Fibroblast of lung (primary cell): Measurements from ENCODE around the gene LBH. TPM values are rescaled to one million over a fixed set of nuclear protein-coding genes. Genes with fewer than 3 reads are reported as not detected.

Source experiments
- DNase-seq, 2 donors: peaks; one replicate each; pipeline versions ENCODE4 v3.0.0 to v3.0.0-alpha.2; 2010; ENCODE audit warnings: low read depth in 2 of 2
- H2AFZ ChIP-seq: 2 replicates; pipeline ENCODE4 v1.5.1; 2012; ENCODE audit warnings: low read length, control low read depth, inconsistent platforms
- H3K27ac ChIP-seq: 2 replicates; pipeline ENCODE4 v1.5.1; 2011; ENCODE audit warnings: low read length, control low read depth; ENCODE audit not compliant: insufficient read depth
- H3K27me3 ChIP-seq: 2 replicates; pipeline ENCODE4 v1.5.1; 2011; ENCODE audit warnings: mild to moderate bottlenecking, low read length; ENCODE audit not compliant: control insufficient read depth, insufficient read depth
- H3K36me3 ChIP-seq: 2 replicates; pipeline ENCODE4 v1.5.1; 2011; ENCODE audit warnings: low read length; ENCODE audit not compliant: control insufficient read depth, insufficient read depth
- H3K4me1 ChIP-seq: 2 replicates; pipeline ENCODE4 v1.5.1; 2011; ENCODE audit warnings: low read length; ENCODE audit not compliant: control insufficient read depth, insufficient read depth; ENCODE audit errors: extremely low read depth
- H3K4me2 ChIP-seq: 2 replicates; pipeline ENCODE4 v1.5.1; 2011; ENCODE audit warnings: low read length, control low read depth; ENCODE audit not compliant: insufficient read depth; ENCODE audit errors: extremely low read depth
- H3K4me3 ChIP-seq, 4 experiments: fragments of 200-600 bp in 1 of 4; sonication (generic) in 1 of 4; replicated peaks in 1 of 4; 2 replicates each; pipeline ENCODE4 v1.5.1; 2011 to 2016; ENCODE audit warnings: low read length in 4 of 4, low read depth in 3 of 4, mild to moderate bottlenecking in 3 of 4, control low read depth in 2 of 4, inconsistent platforms in 1 of 4, mixed read lengths in 1 of 4; ENCODE audit not compliant: insufficient read depth in 1 of 4; ENCODE audit errors: control extremely low read depth in 1 of 4
- H3K79me2 ChIP-seq: 2 replicates; pipeline ENCODE4 v1.5.1; 2012; ENCODE audit warnings: mild to moderate bottlenecking, low read length, inconsistent platforms; ENCODE audit not compliant: control insufficient read depth, insufficient read depth
- H3K9ac ChIP-seq: 2 replicates; pipeline ENCODE4 v1.5.1; 2011; ENCODE audit warnings: mild to moderate bottlenecking, low read length, control low read depth; ENCODE audit not compliant: insufficient read depth
- H3K9me3 ChIP-seq: 2 replicates; pipeline ENCODE4 v1.5.1; 2012; ENCODE audit warnings: low read depth, low read length; ENCODE audit not compliant: control insufficient read depth, insufficient read depth
- H4K20me1 ChIP-seq: 2 replicates; pipeline ENCODE4 v1.5.1; 2011; ENCODE audit warnings: low read length; ENCODE audit not compliant: control insufficient read depth, insufficient read depth; ENCODE audit errors: extremely low read depth
- EZH2 ChIP-seq: IDR thresholded peaks from 2 replicates; pipeline ENCODE4 v1.5.1; 2012; ENCODE audit warnings: low read length, control low read depth, mild to moderate bottlenecking; ENCODE audit errors: missing control alignments
- polyA plus RNA-seq, 2 donors: library from polyadenylated mRNA; depleted of rRNA in 1 of 2; stranded (reverse) in 1 of 2; unstranded in 1 of 2; fragments of >200 nt; gene quantifications; 2 replicates each; pipeline ENCODE4 v1.2.1, GENCODE V29; 2011 to 2012; ENCODE audit warnings: missing spikeins in 1 of 2
- total RNA-seq: library from RNA; depleted of rRNA; stranded (reverse); fragments of >200 nt; gene quantifications from 2 replicates; pipeline ENCODE4 v1.2.1, GENCODE V29; 2014
- TF ChIP-seq, protein P1 (sequence below), 2 donors: IDR thresholded peaks in 1 of 2; conservative IDR thresholded peaks in 1 of 2; 1 replicate in 1 of 2; 2 replicates in 1 of 2; pipeline ENCODE4 v1.5.1; 2011 to 2012; ENCODE audit warnings: low read length in 2 of 2, control low read depth in 1 of 2, inconsistent platforms in 1 of 2, low read depth in 1 of 2, mild to moderate bottlenecking in 1 of 2

LBH gene
- total and polyA plus RNA-seq, 2 donors (not counting 1 experiment from before 2014, with no cell fraction given), result 604 to 926 TPM

DNA sequence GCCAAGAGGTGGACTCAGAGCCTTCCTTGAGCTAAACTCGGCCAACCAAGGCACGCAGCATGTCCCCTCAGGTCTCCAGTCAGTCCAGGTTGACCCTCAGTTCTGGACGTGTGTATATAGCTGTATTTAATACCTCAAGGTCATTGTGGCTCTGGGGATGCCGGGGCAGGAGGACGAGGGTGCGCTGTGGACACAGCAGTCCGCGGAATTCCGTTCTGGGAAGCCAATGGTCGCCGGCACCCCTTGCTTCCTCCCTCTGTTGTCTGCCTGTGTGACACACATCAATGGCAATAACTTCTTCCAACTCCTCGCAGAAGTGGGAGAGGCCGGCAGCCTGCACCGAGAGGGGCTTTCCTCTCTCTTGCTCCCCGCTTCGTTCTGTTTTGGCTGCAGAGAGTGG is 27.7 kb downstream of the LBH start:
- Histone ChIP-seq H2AFZ (no peak overlapping the region), H3K27me3 (no peaks in the 10 kb centered on the region), H3K4me3 (no peak overlapping the region), H3K27ac (no peak overlapping the region), H3K4me2 (no peak overlapping the region), H3K9me3 (no peaks in the 10 kb centered on the region), H3K9ac (no peak overlapping the region), H3K36me3 (peaks cover 19% of the 10 kb centered on the region), H4K20me1 (no peaks in the 10 kb centered on the region), H3K4me1 (peaks cover 3% of the 10 kb centered on the region), H3K79me2 (peaks cover 18% of the 10 kb centered on the region)
- no peak for TF ChIP-seq EZH2
- TF ChIP-seq, protein P1, sequence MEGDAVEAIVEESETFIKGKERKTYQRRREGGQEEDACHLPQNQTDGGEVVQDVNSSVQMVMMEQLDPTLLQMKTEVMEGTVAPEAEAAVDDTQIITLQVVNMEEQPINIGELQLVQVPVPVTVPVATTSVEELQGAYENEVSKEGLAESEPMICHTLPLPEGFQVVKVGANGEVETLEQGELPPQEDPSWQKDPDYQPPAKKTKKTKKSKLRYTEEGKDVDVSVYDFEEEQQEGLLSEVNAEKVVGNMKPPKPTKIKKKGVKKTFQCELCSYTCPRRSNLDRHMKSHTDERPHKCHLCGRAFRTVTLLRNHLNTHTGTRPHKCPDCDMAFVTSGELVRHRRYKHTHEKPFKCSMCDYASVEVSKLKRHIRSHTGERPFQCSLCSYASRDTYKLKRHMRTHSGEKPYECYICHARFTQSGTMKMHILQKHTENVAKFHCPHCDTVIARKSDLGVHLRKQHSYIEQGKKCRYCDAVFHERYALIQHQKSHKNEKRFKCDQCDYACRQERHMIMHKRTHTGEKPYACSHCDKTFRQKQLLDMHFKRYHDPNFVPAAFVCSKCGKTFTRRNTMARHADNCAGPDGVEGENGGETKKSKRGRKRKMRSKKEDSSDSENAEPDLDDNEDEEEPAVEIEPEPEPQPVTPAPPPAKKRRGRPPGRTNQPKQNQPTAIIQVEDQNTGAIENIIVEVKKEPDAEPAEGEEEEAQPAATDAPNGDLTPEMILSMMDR (conservative IDR thresholded peaks at IDR 0.05 in 1 of 2, IDR thresholded peaks at IDR 0.05 in 1 of 2; ENCODE audit: low read depth in 1 of 2, low read length in 2 of 2), result no peak
- DNase-seq, result no peak

DNA sequence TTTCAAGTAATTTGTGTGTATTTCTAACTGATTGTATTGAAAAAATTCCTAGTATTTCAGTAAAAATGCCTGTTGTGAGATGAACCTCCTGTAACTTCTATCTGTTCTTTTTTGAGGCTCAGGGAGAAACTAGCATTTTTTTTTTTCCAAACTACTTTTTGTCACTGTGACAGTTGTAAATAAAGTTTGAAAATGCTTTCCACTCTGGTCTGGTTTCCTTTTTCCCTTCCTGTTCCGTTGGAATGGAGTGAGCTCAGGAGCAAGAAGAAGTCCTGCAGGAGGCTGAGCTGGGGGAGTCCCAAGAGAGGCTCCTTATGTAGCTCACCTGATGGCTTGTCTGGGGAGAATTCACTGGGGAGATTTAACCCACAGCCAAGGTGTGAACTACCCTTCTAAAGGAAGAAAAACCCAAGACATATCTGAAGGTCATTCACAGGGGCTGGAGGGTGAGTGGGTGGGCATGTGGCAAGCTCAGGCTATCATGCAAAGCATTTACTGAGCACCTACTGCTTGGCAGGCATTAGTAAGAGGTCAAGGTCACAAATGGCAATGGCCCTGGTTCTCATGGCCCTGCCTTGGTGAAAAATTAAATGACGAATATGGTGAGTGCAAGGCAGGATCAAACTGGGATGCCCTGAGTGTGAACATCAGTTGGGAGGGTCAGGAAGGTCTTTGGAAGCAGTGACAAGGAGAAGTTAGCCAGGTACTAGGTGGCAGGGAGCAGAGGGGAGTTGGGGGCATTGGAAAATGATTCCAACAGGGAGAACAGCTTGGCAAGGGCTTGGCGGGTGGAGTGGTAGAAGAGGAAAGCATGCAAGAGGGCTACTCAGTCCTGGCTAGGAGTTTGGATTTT is 28.7 kb downstream of the LBH start:
- Histone ChIP-seq H3K9me3 (no peaks in the 10 kb centered on the region), H3K9ac (no peak overlapping the region), H3K4me3 (no peak overlapping the region), H3K27ac (no peak overlapping the region), H3K27me3 (no peaks in the 10 kb centered on the region), H3K36me3 (peaks cover 19% of the 10 kb centered on the region), H4K20me1 (no peaks in the 10 kb centered on the region), H3K4me1 (no peaks in the 10 kb centered on the region), H3K4me2 (no peak overlapping the region), H3K79me2 (peaks cover 8% of the 10 kb centered on the region), H2AFZ (no peak overlapping the region)
- no peak for TF ChIP-seq EZH2
- TF ChIP-seq, protein P1 (conservative IDR thresholded peaks at IDR 0.05 in 1 of 2, IDR thresholded peaks at IDR 0.05 in 1 of 2; ENCODE audit: low read depth in 1 of 2, low read length in 2 of 2), result no peak
- no peak for DNase-seq

DNA sequence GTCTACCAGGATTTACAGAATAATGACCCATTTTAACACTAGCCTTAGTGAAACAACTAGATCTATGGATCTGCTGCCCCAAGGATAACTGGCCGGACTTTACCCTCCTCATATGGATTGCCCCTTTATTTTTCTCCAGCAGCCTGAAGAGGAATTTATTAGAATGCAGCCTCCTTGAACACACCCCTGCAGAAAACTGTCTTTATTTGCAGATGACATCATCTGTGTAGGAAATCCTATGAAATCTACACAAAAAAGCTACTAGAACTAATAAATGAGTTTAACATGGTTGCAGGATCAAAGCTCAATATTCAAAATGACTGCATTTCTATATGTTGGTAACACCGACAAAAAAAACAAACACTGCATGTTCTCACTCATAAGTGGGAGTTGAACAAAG is 29.6 kb downstream of the LBH start:
- TF ChIP-seq EZH2, result no peak
- TF ChIP-seq, protein P1 (conservative IDR thresholded peaks at IDR 0.05 in 1 of 2, IDR thresholded peaks at IDR 0.05 in 1 of 2; ENCODE audit: low read depth in 1 of 2, low read length in 2 of 2), result no peak
- H3K9ac ChIP-seq, result no peak overlapping the region
- DNase-seq, result no peak

More for the DNA sequence above, 29.6 kb downstream of the LBH start:
- Histone ChIP-seq H3K36me3 (peaks cover 14% of the 10 kb centered on the region), H3K79me2 (peaks cover 2% of the 10 kb centered on the region), H3K27me3 (no peaks in the 10 kb centered on the region), H3K4me2 (no peak overlapping the region), H3K4me3 (no peak overlapping the region), H3K27ac (no peak overlapping the region), H2AFZ (no peak overlapping the region), H3K4me1 (peaks cover 2% of the 10 kb centered on the region), H4K20me1 (no peaks in the 10 kb centered on the region), H3K9me3 (no peaks in the 10 kb centered on the region)
